ENCODE measurements around the gene WNK2.

WNK2 gene

GRCh38 chr9:93161786-93162562 lies 22.0 kb upstream of the WNK2 start:
- no peak for DNase-seq (ENCODE audit: low read depth in 2 of 2)

GRCh38 chr9:93164085-93164484 lies 19.9 kb upstream of the WNK2 start:
- DNase-seq (ENCODE audit: low read depth in 2 of 2) = no peak

- DNase-seq (ENCODE audit: low read depth in 2 of 2) = no peak
Observed at GRCh38 chr9:93166699-93167098, 17.2 kb upstream of the WNK2 start.

- no peak for DNase-seq (ENCODE audit: low read depth in 2 of 2)
Observed at GRCh38 chr9:93167185-93167584, 16.8 kb upstream of the WNK2 start.

GRCh38 chr9:93167838-93168237 lies 16.1 kb upstream of the WNK2 start:
- DNase-seq (ENCODE audit: low read depth in 2 of 2) = no peak

GRCh38 chr9:93168581-93168980 lies 15.4 kb upstream of the WNK2 start:
- DNase-seq (ENCODE audit: low read depth in 2 of 2) = no peak

- DNase-seq (ENCODE audit: low read depth in 2 of 2) = no peak
Observed at GRCh38 chr9:93169444-93169843, 14.5 kb upstream of the WNK2 start.

GRCh38 chr9:93170571-93170970 lies 13.4 kb upstream of the WNK2 start:
- DNase-seq (ENCODE audit: low read depth in 2 of 2) = no peak

- no peak for DNase-seq (ENCODE audit: low read depth in 2 of 2)
Observed at GRCh38 chr9:93171261-93171990, 12.5 kb upstream of the WNK2 start.

GRCh38 chr9:93172666-93173364 lies 11.1 kb upstream of the WNK2 start:
- DNase-seq (ENCODE audit: low read depth in 2 of 2) = no peak

GRCh38 chr9:93173365-93174051 lies 10.4 kb upstream of the WNK2 start:
- no peak for DNase-seq (ENCODE audit: low read depth in 2 of 2)

- no peak for DNase-seq (ENCODE audit: low read depth in 2 of 2)
Observed at GRCh38 chr9:93174976-93175375, 9.0 kb upstream of the WNK2 start.

- DNase-seq (ENCODE audit: low read depth in 2 of 2) = no peak
Observed at GRCh38 chr9:93177676-93178075, 6.3 kb upstream of the WNK2 start.

- DNase-seq (ENCODE audit: low read depth in 2 of 2) = no peak
Observed at GRCh38 chr9:93178851-93179786, 4.8 kb upstream of the WNK2 start.

- DNase-seq (ENCODE audit: low read depth in 2 of 2) = no peak
Observed at GRCh38 chr9:93180938-93181337, 3.0 kb upstream of the WNK2 start.

- no peak for DNase-seq (ENCODE audit: low read depth in 2 of 2)
Observed at GRCh38 chr9:93181672-93182435, 2.1 kb upstream of the WNK2 start.

GRCh38 chr9:93182572-93182971 lies 1.4 kb upstream of the WNK2 start:
- DNase-seq (ENCODE audit: low read depth in 2 of 2) = no peak

- no peak for DNase-seq (ENCODE audit: low read depth in 2 of 2)
Observed at GRCh38 chr9:93183131-93183662, 742 bp upstream of the WNK2 start.

GRCh38 chr9:93184432-93185265 lies 710 bp downstream of the WNK2 start:
- DNase-seq (ENCODE audit: low read depth in 2 of 2) = no peak

Measured in activated CD4-positive, alpha-beta T cell treated with anti-CD3 and anti-CD28 coated beads for 24 hours (primary cell).